GM21737 (cell line): ENCODE data around the gene PERCC1.

ENCODE experiments used
- ATAC-seq: cut with Tn5 transposase; IDR thresholded peaks from one replicate; pipeline ENCODE4 v1.9.1; 2021; ENCODE audit warnings: mild to moderate bottlenecking, moderate library complexity; ENCODE audit not compliant: unreplicated experiment

Gene PERCC1

GRCh38 chr16:1408171-1408837 is 22.6 kb upstream of the PERCC1 start:
- peak; percentile 59 for ATAC-seq

- ATAC-seq: no peak
Observed at GRCh38 chr16:1412847-1413246, 18.0 kb upstream of the PERCC1 start.

- ATAC-seq: peak; percentile 40
Observed at GRCh38 chr16:1413684-1414531, 17.0 kb upstream of the PERCC1 start.

- peak; percentile 26 for ATAC-seq
Observed at GRCh38 chr16:1414532-1415260, 16.2 kb upstream of the PERCC1 start, which contains the start of gene UNKL. UNKL (minus strand) TSS chr16:1414704; CDS start chr16:1414691, 13 bp downstream.

DNA sequence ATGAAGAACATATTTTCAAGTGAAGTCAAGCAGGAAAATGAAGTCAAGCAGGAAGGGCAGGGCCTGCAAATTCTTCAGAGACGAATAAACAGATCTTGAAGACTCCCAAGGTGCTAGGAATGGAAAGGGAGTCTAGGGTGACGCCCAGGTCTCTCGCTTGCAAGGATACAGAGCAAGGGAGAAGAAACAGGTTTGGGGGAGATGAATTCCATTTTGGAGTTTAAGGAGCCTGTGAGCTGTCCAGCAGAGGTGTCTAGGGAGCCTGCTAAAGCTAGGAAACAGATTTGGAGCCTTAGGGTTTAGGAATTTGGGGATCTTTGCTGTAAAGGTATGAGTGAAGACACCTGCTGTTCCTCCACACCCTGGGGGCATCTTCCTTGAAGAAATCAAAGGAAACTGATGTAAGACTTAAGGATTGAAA is 14.3 kb upstream of the PERCC1 start:
- ATAC-seq: no peak

- peak; percentile 21 for ATAC-seq
Observed at GRCh38 chr16:1420111-1420539, 10.8 kb upstream of the PERCC1 start.

- no peak for ATAC-seq
Observed at GRCh38 chr16:1422076-1422475, 8.8 kb upstream of the PERCC1 start.

GRCh38 chr16:1424028-1424427 is 6.8 kb upstream of the PERCC1 start:
- ATAC-seq: no peak

DNA sequence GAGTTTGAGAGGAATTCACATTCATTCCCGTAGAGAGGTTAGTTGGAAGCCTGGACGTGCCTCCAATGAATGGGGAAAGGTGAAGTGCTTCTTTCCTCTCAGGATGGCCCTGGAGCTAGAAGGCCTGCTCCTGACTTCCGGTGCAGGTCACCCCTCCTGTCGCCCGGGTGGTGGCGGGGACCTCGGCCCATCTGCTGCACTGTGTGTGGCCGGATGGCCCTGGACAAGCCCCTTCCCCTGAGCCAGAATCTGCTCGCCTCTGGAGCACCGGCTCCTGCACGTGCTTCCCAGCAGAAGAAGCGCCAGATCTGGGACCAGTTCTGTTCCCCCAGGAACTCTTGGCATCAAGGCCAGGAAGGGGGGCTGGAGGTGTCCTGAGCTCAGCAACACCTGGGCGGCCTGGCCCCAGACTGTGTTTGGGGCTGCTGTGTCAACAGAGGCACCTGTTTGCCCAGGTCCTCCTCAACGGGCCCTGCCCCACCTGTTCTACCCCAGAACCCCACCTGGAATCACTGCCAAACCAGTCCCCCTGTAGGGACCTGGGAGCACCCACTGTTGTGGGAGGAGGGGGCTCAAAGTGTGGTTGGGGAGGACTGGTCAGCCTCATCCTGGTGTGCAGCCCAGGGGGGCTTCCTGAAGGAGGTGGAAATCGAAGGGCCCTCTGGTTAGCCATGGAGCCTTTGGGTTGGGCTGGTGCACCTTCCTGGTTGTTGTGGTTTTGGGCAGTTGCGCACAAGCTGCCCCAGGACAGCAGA is 5.1 kb upstream of the PERCC1 start:
- ATAC-seq: no peak

DNA sequence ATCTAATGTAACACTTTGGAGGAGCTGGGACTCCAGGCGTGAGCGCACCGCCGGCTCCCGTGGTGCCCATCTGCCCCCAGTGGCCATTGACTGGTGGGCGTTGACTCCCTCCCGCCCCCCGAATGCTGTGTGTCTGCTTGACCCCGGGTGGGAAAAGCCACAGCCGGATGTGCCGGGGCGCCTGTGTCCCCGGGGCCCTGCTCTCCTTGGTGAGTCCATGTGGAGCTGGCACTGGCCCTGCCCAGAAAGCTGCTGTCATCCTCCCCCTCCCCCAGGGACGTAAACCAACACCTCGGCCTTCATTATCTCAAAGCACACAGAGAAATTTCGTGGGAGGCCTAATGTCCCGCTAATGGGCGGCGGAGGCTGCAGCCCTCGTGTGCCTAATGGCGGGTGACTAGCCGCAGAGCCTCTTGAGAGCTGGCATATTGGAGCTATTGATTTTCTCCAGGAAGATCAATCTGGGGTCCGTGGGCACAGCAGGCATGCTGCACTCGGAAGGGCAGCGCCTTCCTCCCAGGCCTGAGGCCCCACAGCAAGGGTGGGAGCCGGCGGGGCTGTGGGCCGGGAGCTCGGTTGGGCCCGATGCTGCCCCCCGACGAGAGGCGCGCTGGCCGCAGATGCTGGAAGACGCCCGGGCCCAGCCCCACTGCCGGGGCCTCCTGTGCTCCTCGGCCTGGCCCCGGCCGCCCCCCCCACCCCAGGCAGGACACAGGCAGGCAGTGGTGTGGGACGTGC is 4.0 kb upstream of the PERCC1 start:
- no peak for ATAC-seq

DNA sequence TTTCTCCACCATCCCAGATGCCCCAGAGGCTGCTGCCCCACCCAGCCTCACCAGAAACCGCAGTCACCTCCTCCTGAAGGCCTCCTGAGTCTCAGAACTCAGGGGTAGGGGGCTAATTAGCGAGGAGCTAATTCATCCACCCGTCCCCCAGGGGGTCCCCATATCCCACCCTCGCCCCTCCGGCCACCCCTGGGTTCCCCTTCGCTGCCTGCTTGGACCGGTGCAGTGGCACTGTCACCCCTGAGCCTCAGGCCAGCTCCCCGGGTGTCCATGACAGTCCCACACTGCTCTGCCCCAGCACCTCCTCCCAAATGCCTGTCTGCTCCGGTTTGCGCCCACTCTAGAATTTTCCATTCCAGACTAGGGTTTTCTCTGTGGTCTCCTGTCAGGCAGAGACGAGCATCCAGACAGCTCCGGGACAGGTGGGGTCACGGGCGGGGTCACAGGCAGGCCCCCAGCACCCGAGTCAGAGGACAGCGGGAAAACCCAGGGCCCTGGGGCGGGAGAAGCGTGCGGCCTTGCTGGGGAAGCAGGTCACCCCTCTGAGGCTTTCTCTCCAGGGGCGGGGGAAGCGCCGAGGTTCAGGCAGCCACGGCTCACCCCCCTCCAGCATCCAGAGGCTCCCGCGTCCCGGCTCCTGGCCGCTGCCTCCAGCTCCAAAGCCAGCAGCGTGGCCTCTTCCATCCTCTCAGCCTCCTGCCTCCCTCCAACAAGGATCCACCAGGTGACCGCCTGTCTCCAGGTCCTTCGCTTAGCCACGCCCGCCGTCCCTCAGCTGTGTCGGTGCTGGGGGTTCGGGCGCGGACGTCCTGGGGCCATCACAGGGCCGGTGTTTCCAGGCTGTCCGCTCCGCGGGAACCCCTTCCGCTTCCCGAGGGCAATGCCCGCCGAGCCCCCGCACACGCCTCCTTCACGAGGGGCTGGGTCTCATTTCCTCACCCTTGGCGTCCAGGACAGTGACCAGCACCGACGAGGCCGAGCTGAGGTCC is 3.1 kb upstream of the PERCC1 start:
- ATAC-seq: no peak

GRCh38 chr16:1428511-1428910 is 2.4 kb upstream of the PERCC1 start:
- no peak for ATAC-seq

GRCh38 chr16:1429012-1429411 is 1.9 kb upstream of the PERCC1 start:
- ATAC-seq: no peak

DNA sequence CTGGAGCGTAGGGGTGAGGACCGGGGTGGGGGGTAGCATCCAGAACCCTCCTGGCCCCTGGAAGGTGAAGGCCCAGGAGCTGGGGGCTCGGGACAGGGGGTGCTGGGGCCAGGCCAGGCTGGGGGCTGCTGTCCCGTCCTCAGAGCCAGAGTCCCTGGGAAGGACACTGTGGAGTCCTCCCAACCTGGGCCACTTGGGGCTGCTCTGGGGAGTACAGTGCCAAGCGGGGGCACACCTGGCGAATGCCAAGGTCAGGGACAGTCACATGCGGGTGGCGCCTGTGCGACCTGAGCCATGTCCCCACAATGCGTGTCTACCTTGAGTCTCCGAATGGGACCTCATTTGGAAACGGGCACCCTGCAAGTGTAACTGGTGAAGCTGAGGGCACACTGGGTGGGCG is 1.2 kb upstream of the PERCC1 start:
- no peak for ATAC-seq

DNA sequence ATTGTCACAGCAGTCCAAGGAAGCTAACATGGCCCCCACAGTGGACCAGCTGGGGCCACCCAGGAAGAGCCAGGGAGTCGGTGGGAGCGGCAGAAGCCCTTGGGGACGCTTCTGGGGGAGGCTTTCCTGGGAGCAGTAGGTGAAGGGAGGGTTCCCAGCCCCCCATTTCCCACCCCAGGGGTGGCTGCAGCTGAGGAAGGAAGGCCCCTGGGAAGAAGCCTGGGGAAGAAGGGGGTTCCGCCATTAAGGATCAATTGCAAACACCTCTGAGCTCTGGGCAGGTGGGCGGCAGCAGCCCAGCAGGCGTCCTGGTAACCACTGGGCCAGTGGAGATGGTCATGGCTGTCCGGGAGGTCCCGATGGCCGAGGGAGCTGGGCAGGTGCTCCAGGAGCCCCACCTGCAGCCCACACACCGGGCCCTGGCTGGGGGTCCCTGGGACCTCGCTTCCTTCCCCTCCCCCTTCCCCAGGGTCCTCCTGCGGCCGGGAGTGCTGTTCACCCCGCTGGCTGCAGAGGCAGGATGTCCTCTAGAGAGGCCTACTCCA is 592 bp upstream of the PERCC1 start:
- no peak for ATAC-seq

- no peak for ATAC-seq
Observed at GRCh38 chr16:1431497-1432270, 806 bp downstream of the PERCC1 start.

- no peak for ATAC-seq
Observed at GRCh38 chr16:1432388-1433262, 1.7 kb downstream of the PERCC1 start.
